Activated CD8-positive, alpha-beta memory T cell treated with anti-CD3 and anti-CD28 coated beads for 1 hour (primary cell): Measurements from ENCODE around the gene DNAJC8.

Source experiments
- DNase-seq, 2 donors: peaks; one replicate each; pipeline ENCODE4 v3.0.0-alpha.2; 2020; ENCODE audit warnings: low read depth in 1 of 2; ENCODE audit errors: extremely low read depth in 1 of 2

The DNAJC8 gene

DNA sequence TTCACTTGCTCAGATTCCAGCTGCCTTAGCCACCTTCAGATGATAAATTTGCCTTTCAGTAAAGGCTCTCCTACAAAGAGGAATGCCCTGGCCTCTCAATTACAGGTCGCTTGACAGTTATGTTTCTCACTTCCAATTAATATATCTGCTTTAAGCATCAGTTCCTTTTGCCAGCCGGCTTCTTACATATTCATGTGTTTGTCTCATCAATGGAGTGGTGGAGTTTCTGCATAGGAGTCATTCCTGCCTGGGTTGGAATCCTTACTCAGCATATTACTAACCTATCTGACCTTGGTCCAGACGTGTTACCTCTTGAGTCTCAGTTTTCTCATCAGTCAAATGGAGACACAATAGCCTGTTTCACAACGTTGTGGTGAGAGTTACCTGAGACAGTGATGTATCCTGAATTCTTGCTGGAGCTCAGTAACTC is 17.1 kb upstream of the DNAJC8 start:
- no peak for DNase-seq

DNA sequence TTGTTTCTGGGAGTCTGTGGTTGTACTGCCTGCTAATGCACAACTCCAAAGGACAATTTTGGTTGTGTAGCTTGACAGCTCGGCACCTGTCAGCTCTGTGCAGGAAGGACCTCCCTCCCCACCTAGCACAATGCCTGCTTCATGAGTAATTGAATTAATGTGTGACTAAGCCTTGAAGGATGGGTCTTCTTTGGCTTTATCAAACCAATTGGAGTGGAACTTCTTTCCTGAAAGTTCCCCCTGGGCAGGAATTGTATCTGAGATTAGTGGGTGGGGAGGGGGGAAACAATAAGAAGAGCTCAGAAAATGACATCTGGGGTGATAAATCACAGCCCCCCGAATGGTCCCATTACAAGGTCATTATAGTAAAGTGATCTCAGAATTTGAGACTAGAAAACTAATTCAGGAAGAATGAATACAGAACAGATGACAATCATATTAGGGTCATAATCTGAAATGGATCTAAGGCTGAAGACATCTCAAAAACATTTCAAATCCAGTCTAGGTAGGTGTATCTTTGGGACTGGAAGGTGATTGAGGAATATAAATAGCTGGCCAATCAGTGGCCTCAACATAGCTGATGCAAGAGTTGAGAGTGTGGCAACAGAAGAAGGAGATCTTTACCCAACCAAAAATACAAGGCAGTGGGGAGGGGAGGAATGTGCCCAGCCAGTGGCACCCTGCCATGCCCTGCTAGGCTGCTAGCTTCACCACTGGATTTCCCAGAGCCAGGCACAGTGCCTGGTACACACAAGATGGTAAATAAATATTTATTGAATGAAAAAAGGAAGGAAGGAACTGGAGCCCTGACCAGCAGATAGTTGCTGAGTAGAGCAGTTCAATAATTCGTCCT is 16.4 kb upstream of the DNAJC8 start:
- DNase-seq: no peak

DNA sequence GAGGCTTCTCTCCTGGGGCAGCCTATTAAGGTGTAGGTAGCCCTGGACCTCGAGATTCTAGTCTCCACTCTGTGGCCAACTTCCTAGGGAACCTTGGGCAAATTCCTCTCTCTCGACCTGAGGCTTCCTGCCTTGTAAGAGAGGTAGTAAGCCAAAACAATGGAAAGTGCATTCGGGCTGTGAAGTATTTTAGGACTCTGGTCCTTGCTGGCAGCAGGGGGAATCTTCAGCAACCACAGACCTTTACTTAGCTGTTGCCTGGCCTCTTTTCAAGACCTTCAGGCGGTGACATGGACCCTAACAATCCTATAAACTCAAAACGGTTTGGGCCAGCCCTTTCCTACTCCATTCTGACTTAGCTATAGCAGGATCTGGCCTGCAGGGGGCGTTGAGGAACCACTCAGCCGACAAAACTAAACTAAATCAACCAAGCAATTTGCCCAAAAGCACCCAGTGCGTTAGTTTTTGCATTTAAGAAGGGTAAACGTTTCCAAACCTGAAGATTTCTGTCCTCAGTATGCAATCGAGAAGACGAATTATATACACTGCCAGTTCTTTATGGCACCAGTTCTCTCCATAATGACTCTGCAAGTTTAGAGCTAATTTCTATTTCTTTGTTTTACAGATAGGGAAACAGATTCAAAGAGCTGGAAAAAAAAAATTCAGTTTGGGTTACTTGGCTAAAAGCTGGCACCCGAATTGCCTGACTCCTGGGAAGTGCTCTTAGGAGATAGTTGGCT is 15.6 kb upstream of the DNAJC8 start:
- peak; percentile 56 to 64 for DNase-seq

DNA sequence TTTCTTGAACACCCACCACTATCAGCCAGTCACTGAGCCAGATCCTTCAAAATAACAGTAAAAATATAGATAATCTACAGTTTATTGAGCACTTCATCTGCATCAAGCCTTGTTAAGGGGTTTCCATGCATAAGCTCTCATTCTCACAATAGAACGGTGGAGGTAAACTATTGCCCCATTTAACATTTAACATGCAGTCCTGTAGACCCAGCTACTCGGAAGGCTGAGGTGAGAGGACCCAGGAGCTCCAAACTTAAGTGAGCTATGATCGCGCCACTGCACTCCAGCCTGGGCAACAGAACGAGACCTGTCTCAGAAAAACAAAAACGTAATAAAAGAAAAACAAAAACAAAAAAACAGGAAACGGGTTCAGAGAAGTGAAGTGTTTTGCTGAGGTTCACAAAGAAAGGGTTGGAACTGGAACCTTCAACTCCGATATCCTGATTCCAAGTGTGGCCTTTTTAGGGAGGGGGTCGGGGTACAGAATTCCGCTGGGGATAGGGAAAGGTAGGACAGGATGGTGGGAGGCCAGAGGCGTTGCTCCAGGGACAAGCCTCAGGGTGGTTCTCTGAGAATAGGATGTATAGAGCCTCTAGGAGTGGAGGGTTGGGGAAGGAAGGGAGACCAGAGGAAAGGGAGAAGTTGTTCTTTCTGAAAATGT is 14.9 kb upstream of the DNAJC8 start:
- no peak for DNase-seq

DNA sequence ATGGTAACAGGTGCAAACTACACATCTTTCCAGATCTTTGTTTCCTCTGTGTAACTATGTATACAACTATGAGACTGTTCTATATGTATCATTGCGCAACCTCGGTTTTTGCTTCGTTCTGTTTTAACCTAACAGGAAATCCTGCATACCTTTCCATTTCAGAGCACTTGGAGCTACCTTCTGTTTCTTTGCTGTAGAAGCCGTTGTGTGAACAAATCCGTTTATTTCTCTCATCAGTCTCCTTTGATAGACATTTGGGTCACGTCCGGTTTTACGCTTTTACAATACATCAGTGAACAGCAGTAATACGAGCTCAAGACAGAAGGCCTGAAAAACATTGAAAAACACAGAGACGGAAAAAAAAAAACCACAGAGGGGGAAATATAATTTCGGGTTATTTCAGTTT is 13.6 kb upstream of the DNAJC8 start:
- DNase-seq: no peak

DNA sequence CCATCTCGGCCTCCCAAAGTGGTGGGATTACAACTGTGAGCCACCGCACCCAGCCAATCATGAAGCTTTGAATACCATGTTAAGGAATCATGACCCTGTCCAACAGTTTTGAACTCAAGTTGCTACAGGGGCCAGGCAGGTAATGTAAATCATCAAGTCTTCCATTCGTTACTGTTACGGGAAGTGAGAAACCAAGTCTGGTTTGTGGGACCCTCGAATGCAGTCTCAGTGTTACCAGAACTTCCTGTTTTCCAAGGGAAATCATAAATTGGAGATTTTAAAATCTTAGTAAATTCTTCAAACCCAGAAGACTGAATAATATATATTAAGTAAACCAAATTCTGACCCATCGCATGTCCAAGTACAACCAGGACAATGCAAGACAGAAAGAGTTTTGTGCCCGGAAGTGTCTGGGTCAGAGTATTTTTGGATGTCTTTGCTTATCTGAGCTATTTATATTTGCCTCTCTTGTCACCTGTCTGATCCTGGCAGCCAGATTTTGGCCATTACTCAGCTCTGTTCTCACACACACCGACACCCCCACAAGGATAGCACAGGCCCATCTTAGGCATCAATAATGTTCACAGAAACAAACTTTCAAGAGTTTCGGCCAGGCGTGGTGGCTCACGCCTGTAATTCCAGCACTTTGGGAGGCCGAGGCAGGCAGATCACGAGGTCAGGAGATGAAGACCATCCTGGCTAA is 11.9 kb upstream of the DNAJC8 start:
- no peak for DNase-seq

DNA sequence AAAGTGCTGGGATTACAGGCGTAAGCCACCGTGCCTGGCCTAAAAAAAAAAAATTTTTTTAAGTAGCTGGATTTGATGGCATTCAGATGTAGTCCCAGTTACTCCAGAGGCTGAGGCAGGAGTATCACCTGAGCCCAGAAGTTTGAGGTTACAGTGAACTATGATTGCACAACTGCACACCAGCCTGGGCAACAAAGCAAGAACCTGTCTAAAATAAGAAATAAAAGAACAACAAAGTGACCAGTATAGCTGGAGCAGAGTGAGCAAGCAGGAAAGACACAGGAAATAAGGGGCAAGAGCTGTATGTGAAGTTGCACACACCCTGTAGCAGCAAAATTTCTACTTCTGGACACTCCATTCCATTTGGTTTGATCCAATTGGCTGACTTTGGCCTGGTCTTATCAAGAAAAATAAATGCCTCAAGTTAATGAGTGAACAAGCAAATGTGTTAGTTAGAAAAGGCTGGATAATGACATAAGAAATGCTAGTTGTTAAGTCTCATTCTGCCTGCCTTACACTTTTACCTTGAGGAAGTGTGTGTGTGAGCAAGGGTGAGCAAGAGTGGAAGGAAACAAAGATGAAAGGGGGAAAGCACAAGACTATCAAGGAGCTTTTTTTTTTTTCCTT is 11.0 kb upstream of the DNAJC8 start:
- no peak for DNase-seq

DNA sequence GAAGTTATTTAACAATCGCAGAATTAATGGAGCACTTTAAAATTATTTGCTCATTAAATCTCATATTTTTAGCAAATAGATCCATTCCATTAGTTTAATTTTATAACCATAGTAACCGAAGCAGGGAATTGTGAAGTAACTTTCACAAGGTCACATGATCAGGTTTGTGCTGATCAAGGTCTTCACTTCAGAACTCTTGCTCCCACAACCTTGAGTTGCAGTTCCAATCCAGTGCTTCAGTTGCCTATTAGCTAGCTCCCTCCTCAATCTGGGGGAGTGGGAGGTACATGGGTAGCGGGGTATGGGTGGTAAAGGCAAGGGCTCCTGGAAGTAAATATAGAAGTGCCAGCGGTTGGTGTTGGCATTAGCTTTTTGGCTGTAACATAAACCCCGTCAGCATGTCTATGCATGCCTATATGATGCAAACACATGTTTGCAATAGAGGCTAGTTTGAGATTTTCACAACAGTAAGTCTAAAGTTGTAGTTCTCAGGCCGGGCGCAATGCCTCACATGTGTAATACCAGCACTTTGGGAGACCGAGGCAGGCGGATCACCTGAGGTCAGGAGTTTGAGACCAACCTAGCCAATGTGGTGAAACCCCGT is 8.9 kb upstream of the DNAJC8 start:
- no peak for DNase-seq

DNA sequence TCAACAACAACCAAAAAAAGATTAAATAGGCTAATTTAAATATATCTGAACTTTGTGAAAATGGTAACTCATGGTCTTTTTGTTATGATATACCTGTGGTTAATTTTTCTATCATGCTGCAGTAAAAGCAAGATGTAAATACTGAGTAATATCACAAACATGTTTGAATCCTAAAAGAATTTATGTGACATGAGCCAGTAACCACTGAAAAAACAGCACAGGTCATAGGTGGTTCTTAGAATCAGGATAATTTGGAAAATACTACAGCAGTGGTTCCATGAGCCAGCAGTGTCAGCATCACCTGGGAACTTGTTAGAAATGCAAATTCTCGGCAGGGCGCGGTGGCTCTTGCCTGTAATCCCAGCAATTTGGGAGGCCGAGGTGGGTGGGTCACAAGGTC is 7.2 kb upstream of the DNAJC8 start:
- DNase-seq: no peak

DNA sequence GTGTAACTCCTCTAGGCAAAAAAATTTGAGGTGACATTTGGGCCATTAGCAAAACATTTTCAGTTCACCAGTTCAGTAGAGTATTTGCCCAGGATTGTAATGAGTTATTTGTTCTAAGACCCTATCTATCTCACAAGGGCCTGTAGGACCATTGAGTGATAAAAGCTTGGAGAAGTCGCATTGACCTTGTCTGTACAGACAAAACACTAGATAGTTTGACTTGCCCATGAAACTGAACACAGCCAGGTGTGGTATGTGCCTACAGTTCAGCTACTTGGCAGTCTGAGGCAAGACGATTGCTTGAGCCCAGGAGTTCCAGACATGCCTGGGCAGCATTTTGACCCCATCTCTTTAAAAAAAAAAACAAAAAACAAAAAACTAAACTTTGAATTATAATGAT is 6.2 kb upstream of the DNAJC8 start:
- no peak for DNase-seq

DNA sequence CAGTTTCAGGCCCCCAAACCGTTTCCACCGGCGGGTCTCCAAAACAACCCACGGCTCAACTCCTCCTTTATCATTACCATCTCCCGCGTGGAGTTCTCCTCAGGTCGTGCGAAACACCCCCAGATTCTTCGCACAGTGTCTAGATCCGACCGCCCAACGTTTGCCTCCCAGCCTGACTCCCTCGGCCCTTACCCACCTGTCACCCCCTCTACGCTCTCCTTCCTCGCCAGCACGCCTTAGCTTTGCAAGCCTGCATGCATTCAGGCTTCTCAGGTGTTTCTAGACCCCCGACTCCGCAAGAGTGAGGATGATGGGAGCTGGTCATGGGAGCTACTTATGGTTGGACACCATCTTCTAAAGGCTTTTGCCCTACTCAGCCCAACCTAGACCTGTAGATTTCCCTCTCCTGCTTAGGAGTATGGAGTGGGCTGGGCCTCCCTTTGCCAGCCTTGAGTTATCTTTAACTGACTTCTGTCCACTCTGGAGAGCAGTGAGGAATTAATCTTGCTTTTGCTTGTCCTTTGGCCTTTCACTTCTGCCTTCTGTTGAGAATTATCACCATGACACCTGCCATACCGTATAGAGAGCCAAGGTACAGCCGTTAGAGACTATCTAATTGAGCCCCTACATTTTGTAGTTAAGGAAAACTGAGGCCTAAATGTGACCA is 4.0 kb upstream of the DNAJC8 start:
- DNase-seq: no peak

DNA sequence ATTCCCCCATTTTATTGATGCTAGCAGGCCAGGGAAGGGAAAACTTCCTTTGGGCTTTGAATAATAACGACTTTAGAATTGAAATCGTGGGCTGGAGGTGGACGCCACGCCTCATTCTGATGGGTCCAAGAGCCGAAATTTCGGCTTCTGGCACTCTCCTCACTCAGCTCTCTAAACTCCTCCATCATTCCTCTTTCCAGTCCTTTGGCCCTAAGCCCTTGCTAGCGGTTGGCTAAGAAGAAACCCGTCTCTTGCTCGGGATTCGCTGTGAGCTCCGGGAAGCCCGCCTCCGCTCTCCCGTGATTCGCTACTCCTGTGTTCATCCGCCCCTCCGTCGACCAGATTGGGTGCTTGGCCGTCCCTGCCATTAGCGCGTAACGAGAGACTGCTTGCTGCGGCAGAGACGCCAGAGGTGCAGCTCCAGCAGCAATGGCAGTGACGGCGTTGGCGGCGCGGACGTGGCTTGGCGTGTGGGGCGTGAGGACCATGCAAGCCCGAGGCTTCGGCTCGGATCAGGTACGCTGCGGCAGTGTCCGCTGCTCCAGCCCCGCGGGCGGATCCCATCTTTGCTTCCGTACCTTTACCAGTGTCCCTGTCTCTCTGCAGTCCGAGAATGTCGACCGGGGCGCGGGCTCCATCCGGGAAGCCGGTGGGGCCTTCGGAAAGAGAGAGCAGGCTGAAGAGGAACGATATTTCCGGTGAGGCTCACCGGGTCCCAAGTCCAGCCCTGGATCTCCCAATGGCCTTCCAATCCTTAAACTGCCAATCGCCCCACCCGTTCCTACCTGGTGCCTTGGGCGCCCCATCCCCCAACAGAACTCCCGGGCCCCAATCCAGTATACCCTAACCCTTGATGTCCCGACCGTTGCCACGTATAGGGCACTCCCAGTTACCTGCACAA is 3.2 kb upstream of the DNAJC8 start, which contains the start of gene ATP5IF1:
ATP5IF1 (plus strand) TSS at position 370 of the 901 bp plus-strand sequence; CDS start at position 430, 60 bp downstream.
- DNase-seq: peak; percentile 82 to 84

DNA sequence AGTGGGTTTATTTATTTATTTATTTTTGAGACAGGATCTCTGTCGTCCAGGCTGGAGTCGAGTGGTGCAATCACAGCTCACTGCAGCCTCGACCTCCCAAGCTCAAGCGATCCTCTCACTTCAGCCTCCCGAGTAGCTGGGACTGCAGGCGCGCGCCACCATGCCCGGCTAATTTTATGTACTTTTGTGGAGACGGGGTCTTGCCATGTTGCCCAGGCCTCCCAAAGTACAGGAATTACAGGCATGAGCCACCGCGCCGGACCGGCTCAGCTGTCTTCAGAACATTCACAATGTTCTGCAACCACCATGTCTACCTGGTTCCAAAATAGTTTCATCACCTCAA is 406 bp upstream of the DNAJC8 start:
- DNase-seq: no peak

DNA sequence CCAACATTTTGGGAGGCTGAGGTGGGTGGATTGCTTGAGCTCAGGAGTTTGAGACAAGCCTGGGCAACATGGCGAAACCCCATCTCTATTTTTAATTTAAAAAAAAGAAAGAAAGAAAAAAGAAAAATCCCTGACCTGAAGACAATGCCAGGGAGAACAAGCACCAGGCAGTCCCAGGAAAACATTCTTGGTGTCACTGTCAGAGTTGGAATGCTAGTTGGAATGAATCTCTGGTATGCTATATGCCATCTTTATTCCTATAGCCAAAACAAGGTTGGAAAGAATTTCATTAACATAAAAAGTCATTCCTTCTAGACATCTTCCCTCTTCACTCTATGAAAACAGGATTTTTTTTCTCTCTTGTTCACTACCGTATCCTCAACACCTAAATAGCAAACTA is 2.8 kb downstream of the DNAJC8 start:
- DNase-seq: no peak

DNA sequence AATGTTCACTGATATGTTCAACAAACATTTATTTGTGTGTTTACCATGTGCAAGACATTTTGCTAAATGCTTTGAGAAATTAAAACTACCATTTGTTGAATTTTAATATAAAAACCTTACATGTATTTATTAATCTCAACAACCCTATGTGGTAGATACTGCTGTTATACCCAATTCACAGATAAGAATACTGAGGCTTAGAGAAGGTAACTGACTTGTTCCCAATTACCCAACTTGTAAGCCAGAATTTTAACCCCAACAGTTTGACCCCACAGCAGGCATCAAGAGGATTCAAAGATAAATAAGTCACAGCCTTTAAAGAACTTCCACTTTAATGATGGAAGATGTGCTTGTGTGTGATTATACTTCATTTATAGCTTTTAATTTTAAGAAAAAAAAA is 3.7 kb downstream of the DNAJC8 start:
- DNase-seq: no peak

DNA sequence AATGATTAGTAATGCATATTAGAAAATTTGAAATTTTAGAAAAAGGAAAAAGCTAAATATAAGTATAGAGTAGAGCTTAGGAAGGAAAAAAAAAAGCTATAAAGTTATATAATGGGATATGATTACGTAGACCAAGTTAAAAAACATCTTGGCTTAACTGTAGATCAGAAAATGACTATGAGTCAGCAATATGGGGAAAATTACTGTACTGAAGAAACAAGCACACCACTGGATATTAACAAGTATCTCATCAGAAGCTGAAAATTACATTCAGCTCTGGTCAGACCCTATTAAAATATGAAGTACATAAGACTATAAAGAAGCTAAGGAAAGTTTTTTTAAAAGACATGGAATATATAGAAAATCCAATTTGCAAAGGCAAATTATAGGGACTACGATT is 19.5 kb downstream of the DNAJC8 start:
- no peak for DNase-seq

DNA sequence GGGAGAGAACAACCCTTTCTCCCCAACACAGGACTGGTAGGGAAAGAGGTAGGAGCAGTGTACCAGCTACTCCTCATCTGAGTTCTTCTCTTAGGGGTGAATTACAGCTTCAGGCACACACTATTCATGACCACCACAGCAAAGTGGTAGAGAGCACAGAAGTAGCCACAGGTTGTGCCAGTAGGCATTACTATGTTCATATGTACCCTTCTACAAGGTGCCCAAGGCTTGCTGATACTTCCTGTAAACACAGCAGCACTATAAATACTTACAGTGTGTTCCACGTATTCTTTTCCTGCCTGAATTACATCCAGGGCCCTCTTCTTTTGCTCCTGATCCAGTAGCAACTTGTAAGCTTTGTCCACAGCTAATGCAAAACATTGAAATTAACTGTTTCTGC is 23.1 kb downstream of the DNAJC8 start:
- DNase-seq: no peak

DNA sequence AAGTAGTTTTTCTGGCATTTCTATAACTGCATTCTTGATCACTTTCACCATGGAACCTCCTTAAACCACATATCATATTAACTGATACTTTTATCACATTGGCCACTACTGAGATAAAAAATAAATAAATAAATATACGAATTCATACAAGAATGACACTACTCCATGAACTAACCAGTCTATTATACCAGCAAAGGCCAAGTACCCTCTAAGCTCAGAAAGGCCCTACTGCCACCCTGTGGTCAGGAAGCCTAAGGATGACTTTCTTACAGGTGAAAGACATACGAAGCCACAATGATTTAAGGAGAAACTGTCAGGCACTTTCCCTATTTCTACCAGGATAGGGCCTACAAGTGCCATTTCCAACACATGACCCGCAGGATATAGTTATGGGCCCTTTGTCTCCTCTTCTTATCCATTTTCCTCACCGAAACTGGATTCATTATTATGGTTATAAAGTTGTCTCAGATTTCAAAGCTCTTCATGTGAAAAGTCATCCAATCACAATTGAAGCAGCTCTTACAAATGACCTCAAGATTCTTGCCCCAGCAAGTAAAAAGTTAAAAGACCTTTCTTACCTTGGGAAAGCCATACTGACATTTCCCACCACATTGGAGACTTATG is 23.9 kb downstream of the DNAJC8 start:
- peak in 1 of 2 donors; percentile 19 for DNase-seq
